Urinary bladder (tissue), 4 donors: ENCODE results near the gene TTI1. TPM values are rescaled to one million over a fixed set of nuclear protein-coding genes. Genes with fewer than 3 reads are reported as not detected.

Source experiments
- DNase-seq: peaks from one replicate; pipeline ENCODE4 v3.0.0-alpha.2; 2015; ENCODE audit errors: extremely low spot score
- H3K27ac ChIP-seq: one replicate; pipeline ENCODE4 v1.5.1; 2013; ENCODE audit warnings: low read depth, mild to moderate bottlenecking, moderate library complexity
- H3K36me3 ChIP-seq: one replicate; pipeline ENCODE4 v1.6.1; 2013; ENCODE audit warnings: mild to moderate bottlenecking, moderate library complexity; ENCODE audit not compliant: insufficient read depth
- H3K4me1 ChIP-seq: one replicate; pipeline ENCODE4 v1.6.1; 2013; ENCODE audit warnings: mild to moderate bottlenecking, moderate library complexity; ENCODE audit not compliant: insufficient read depth
- H3K4me3 ChIP-seq: one replicate; pipeline ENCODE4 v1.5.1; 2013; ENCODE audit warnings: low read depth, low read length
- WGBS: extraction: QIAGEN DNeasy Blood & Tissue Kit; methylation state at CpG from one replicate; pipeline ENCODE4 v1.1.7; 2013; 5-methylcytosine and 5-hydroxymethylcytosine counted together
- polyA plus RNA-seq: library from polyadenylated mRNA; stranded (reverse); fragments of 200-250 nt; gene quantifications from one replicate; pipeline ENCODE4 v1.2.3, GENCODE V29; 2013
- total RNA-seq: library from RNA; depleted of rRNA; stranded (reverse); fragments of >200 nt; gene quantifications from one replicate; pipeline ENCODE4 v1.2.3, GENCODE V29; 2014
- donor health status: healthy with polysubstance abuse.
- donor health status: healthy.

The TTI1 gene
- total and polyA plus RNA-seq, 2 donors, result 13.3 to 35.7 TPM

GRCh38 chr20:38063911-38064530, 30.8 kb upstream of the TTI1 start:
- Histone ChIP-seq H3K4me3 (no peak overlapping the region), H3K27ac (no peak overlapping the region), H3K36me3 (peaks cover 11% of the 10 kb centered on the region), H3K4me1 (no peaks in the 10 kb centered on the region)
- WGBS, result 74% methylated on average over 7 of the region's 7 CpGs
- DNase-seq, result no peak

DNA sequence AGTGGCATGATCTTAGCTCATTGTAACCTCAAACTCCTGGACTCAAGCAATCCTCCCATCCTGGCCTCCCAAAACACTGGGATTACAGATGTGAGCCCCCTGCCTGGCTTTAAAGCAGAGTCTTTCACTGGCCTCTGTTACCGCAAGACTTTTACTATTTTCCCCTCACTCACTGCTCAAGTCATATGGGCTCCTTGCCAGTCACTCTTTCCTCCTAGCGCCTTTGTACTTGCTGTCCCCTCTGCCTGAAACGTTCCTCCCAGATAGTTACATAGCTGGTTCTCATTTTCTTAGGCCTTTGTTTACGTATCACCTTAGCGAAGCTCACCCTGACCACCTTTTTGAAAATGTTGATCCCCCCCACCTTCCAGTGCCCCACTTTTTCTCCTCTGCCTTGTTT, 29.6 kb upstream of the TTI1 start:
- H3K4me3 ChIP-seq, result no peak overlapping the region
- H3K36me3 ChIP-seq, result peaks cover 11% of the 10 kb centered on the region
- no peaks in the 10 kb centered on the region for H3K4me1 ChIP-seq
- 71% methylated on average over 5 of the region's 5 CpGs for WGBS
- DNase-seq, result no peak
- H3K27ac ChIP-seq, result no peak overlapping the region

DNA sequence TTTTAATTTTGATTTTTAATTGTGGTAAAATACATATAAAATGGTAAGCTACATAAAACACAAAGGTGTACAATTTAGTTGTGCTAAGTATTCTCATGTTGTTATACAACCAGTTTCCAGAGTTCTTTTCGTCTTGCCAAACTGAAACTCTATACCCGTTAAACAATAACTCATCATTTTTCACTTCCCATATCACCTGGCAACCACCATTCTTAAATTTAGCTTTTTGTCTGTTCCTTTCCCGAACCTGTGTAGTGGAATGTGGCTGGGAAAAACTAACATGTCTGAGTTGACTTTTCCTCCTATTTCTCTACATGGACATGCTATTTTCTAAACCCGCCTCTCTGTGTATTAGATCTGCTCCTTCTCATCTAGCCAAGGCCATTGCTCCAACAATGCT, 27.9 kb upstream of the TTI1 start:
- no peak for DNase-seq
- Histone ChIP-seq H3K36me3 (peaks cover 11% of the 10 kb centered on the region), H3K27ac (no peak overlapping the region), H3K4me1 (no peaks in the 10 kb centered on the region), H3K4me3 (no peak overlapping the region)
- 82% methylated on average over 4 of the region's 4 CpGs for WGBS

DNA sequence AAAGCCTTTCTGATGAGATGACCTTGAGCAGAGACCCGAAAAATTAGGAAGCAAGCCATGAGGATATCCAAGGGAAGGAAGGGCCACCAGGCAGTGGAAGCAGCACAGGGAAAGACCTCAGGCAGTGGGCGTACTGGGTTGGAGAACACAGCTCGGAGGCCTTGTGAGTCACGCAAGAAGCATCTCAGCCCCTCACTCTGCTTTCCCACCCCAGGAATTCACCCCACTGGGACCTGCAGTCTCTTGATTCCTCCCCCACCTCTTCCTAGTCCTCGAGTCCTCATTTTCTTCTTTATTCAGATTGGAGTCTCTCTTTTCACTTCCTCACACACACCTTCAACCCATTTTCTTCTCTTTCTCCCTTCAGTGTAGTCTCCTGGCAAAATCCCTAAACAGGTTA, 27.3 kb upstream of the TTI1 start:
- WGBS, result 82% methylated on average over 5 of the region's 5 CpGs
- H3K36me3 ChIP-seq, result peaks cover 11% of the 10 kb centered on the region

GRCh38 chr20:38059832-38060231, 26.6 kb upstream of the TTI1 start:
- Histone ChIP-seq H3K36me3 (peaks cover 11% of the 10 kb centered on the region), H3K4me3 (no peak overlapping the region), H3K4me1 (no peaks in the 10 kb centered on the region), H3K27ac (no peak overlapping the region)
- 83% methylated on average over 5 of the region's 5 CpGs for WGBS
- no peak for DNase-seq

More for the DNA sequence above, 27.3 kb upstream of the TTI1 start:
- H3K4me1 ChIP-seq, result no peaks in the 10 kb centered on the region
- no peak for DNase-seq
- H3K4me3 ChIP-seq, result no peak overlapping the region
- H3K27ac ChIP-seq, result no peak overlapping the region

GRCh38 chr20:38057351-38057972, 24.2 kb upstream of the TTI1 start:
- no peak for DNase-seq
- H3K27ac ChIP-seq, result no peak overlapping the region
- peaks cover 6% of the 10 kb centered on the region for H3K36me3 ChIP-seq
- WGBS, result 22% methylated on average over 7 of the region's 7 CpGs
- H3K4me1 ChIP-seq, result no peaks in the 10 kb centered on the region
- no peak overlapping the region for H3K4me3 ChIP-seq

GRCh38 chr20:38055848-38056247, 22.6 kb upstream of the TTI1 start:
- Histone ChIP-seq H3K4me1 (no peaks in the 10 kb centered on the region), H3K4me3 (no peak overlapping the region), H3K27ac (no peak overlapping the region), H3K36me3 (peaks cover 2% of the 10 kb centered on the region)
- 87% methylated on average over 6 of the region's 6 CpGs for WGBS
- no peak for DNase-seq

DNA sequence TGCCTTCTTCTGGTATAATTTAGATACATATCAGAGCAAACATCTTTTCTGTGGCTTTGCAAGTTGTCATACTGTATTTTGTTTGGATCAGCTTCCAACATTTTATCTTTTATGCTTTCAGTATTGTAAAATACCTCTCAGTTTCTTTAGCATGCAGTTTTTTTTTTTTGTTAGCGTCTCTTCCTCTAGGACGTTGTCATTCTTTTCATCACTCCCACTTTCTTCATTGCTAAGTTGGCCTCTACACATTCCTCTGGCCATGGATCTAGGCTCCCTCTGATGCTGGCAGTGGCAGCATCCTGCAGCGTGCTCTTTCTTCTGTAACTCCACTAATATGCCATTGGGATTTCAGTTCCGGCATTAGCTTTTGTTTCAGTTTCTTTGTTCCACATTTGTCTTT, 22.0 kb upstream of the TTI1 start:
- Histone ChIP-seq H3K4me3 (no peak overlapping the region), H3K36me3 (peaks cover 2% of the 10 kb centered on the region), H3K27ac (no peak overlapping the region), H3K4me1 (no peaks in the 10 kb centered on the region)
- 40% methylated on average over 4 of the region's 4 CpGs for whole genome bisulfite sequencing
- DNase-seq, result no peak

DNA sequence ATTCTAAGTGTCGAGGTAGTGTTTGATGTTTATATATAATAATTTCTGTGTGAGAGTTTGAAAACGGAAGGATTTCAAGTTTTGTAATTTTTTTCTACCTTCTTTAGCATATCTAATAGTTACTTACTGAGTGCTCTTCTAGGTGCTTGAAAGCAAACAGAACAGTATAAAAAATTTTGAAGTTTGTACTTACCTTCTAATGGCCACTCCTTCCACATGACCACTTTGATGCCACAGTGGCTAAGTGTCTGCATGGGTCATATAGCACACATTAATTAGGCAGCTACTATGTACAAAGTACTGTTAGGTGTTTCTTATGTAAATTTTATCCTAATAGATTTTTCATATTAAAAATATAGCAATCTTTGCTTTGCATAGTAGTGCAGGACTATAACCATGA, 21.4 kb upstream of the TTI1 start:
- 87% methylated on average over 2 of the region's 2 CpGs for WGBS
- Histone ChIP-seq H3K4me3 (no peak overlapping the region), H3K36me3 (peaks cover 2% of the 10 kb centered on the region), H3K27ac (no peak overlapping the region), H3K4me1 (no peaks in the 10 kb centered on the region)
- no peak for DNase-seq

- Histone ChIP-seq H3K4me3 (no peak overlapping the region), H3K36me3 (peaks cover 2% of the 10 kb centered on the region), H3K4me1 (no peaks in the 10 kb centered on the region), H3K27ac (no peak overlapping the region)
- WGBS, result 85% methylated on average over 2 of the region's 2 CpGs
- DNase-seq, result no peak
These were observed 19.6 kb upstream of the TTI1 start for GRCh38 chr20:38052870-38053269.

DNA sequence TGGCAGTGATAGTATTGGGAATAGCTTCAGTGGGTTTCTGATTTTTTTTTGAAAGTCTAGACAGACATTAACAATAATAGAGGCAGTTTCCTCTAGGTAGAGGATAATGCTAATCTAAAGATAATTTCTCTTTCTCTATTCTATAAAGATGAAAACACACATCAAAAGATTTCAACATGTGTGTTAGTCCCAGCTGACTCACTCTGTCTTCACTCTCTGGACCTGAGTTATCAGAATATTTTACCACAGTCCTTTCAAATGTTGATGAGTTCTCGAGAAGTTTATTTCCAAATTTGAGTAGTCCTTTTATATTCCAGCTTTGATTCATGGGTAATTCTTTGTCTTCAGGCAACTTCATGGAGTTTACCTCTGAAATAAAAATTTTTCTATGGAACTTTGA, 17.4 kb upstream of the TTI1 start:
- 56% methylated on average over 1 of the region's 1 CpG for WGBS
- no peaks in the 10 kb centered on the region for H3K4me1 ChIP-seq
- H3K36me3 ChIP-seq, result no peaks in the 10 kb centered on the region
- H3K27ac ChIP-seq, result no peak overlapping the region
- H3K4me3 ChIP-seq, result no peak overlapping the region
- DNase-seq, result no peak

DNA sequence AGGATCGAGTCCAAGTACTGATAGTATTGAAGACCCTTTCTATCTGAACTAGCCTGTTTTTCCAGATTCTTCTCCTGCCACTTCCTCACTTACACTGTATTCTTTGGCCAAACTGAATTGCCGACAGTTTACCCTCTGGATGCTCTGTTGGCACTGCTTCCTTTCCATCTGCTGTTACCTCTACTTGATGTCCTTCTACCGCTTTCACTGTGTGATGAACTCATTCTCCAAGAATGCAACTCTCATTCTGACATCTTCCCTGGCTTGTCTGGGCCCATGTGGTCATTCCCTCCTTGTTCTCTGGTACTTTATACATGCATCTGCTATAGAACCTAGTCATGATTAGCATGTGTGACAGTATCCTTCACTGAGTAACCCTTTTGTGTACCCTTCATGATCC, 16.5 kb upstream of the TTI1 start:
- no peak overlapping the region for H3K27ac ChIP-seq
- H3K36me3 ChIP-seq, result no peaks in the 10 kb centered on the region
- 60% methylated on average over 3 of the region's 3 CpGs for WGBS
- no peak for DNase-seq
- H3K4me1 ChIP-seq, result no peaks in the 10 kb centered on the region
- no peak overlapping the region for H3K4me3 ChIP-seq

- H3K36me3 ChIP-seq, result no peaks in the 10 kb centered on the region
- no peaks in the 10 kb centered on the region for H3K4me1 ChIP-seq
- 59% methylated on average over 4 of the region's 4 CpGs for WGBS
- no peak overlapping the region for H3K4me3 ChIP-seq
- no peak for DNase-seq
- H3K27ac ChIP-seq, result no peak overlapping the region
These were observed 13.3 kb upstream of the TTI1 start for GRCh38 chr20:38046572-38046971.

GRCh38 chr20:38044685-38045084, 11.4 kb upstream of the TTI1 start:
- Histone ChIP-seq H3K36me3 (no peaks in the 10 kb centered on the region), H3K27ac (no peak overlapping the region), H3K4me3 (no peak overlapping the region), H3K4me1 (no peaks in the 10 kb centered on the region)
- WGBS, result 59% methylated on average over 3 of the region's 3 CpGs
- no peak for DNase-seq
